ENCODE data around the gene MTG2. TPM values are rescaled to one million over a fixed set of nuclear protein-coding genes. Genes with fewer than 3 reads are reported as not detected.

The MTG2 gene
- total RNA-seq, 4 donors from 2014 or later: 17.0 to 26.1 (median 22.6) TPM

- TF ChIP-seq CTCF (IDR thresholded peaks at IDR 0.05; ENCODE audit: low read depth): no peak
These were observed 17.7 kb upstream of the MTG2 start for GRCh38 chr20:62164879-62165761.

DNA sequence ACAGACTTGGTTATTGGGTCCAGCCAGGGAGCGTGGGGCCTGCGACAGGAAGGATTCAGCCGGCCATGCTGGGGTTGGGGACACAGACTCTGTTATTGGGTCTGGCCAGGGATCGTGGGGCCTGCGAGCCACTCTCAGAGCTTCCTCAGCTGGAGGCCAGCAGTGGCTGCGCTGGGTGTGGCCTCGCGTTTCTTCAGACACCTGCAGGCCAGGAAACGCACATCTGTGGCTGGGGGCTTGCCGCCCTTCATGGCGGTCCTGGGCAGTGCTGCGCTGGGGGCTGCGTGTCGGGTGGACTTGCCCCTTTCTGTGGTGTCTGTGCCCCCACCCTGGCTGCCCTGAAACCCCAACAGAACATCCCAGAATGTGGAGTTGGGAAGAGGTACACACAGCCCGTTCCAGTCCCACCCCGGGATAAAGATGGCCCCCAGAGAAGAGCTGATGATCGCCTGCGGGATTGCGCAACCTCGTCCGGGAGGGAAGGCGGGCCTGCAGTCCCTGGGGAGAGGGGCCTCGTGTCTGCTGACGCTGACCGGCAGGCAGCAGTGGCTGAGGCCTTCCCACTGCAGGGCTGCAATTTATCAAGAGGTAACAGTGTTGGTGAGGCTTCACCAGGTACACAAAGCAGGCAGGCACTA is 16.9 kb upstream of the MTG2 start:
- TF ChIP-seq CTCF (IDR thresholded peaks at IDR 0.05; ENCODE audit: low read depth): no peak

GRCh38 chr20:62167474-62167873 is 15.4 kb upstream of the MTG2 start:
- TF ChIP-seq CTCF (IDR thresholded peaks at IDR 0.05; ENCODE audit: low read depth): no peak

GRCh38 chr20:62168061-62168460 is 14.8 kb upstream of the MTG2 start:
- TF ChIP-seq CTCF (IDR thresholded peaks at IDR 0.05; ENCODE audit: low read depth): no peak

GRCh38 chr20:62168890-62169435 is 13.9 kb upstream of the MTG2 start:
- no peak for TF ChIP-seq CTCF (IDR thresholded peaks at IDR 0.05; ENCODE audit: low read depth)

DNA sequence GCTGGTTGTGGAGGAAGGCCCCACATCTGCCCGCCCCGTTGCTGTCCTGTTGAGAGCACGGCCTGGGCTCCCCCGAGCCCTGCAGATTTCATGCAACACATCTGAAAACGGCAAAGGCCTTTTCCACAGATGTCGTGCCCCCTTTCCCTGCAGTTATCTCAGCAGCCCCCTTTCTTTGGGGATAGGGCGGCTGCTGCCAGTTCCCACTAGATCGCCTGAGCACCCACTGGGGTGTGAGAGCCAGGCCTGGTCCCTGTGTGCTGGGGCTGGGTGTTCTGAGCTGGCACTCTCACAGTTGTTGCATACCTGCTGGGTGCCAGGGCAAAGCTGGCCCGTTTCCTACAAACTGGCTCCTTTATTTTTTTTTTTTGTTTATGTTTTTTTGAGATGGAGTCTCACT is 12.3 kb upstream of the MTG2 start:
- no peak for TF ChIP-seq CTCF (IDR thresholded peaks at IDR 0.05; ENCODE audit: low read depth)

DNA sequence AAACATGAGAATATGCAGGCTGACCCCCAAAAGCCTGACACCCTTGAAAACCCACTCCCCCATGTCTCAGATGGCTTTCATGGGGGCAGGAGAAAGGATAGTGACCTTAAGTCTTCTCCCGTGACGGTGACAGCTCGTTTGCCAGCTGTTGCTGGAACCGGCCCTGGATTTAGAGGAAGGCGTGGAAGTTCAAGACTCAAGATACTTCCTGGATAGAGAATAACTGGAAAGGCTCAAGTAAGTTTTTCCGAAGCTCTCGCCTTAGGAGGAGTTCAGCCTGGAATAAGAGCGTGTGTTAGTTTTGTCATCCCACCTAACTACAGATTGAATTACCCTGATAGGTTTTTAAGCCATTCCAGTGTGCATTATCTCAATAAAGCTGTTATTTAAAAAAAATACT is 11.6 kb upstream of the MTG2 start:
- TF ChIP-seq CTCF (IDR thresholded peaks at IDR 0.05; ENCODE audit: low read depth): no peak
